GM13976 (cell line): ENCODE data around the gene EEFSEC.

Source experiments
- DNase-seq: peaks from one replicate; pipeline ENCODE4 v3.0.0; 2012; ENCODE audit warnings: low spot score
- CTCF ChIP-seq: IDR thresholded peaks from 2 replicates; pipeline ENCODE4 v1.5.1; 2012; ENCODE audit warnings: borderline replicate concordance, mild to moderate bottlenecking; ENCODE audit not compliant: insufficient read depth; ENCODE audit errors: extremely low read depth, missing control alignments, control extremely low read depth
- in situ Hi-C: fragments of 300-500 bp; cut with MboI; formaldehyde crosslinking; loops from one replicate; pipeline ENCODE4 v1.12.0; 2022; ENCODE audit warnings: low sequenced_read_pairs, mixed read lengths, inconsistent platforms; ENCODE audit not compliant: unreplicated experiment

EEFSEC gene

GRCh38 chr3:128415773-128416577 lies 262.7 kb downstream of the EEFSEC start:
- DNase-seq, result no peak
- no peak for TF ChIP-seq CTCF
- in situ Hi-C loops, result no loop called here

GRCh38 chr3:128416578-128417211 lies 263.4 kb downstream of the EEFSEC start:
- TF ChIP-seq CTCF, result no peak
- DNase-seq, result no peak
- in situ Hi-C loops, result no loop called here

- TF ChIP-seq CTCF, result no peak
- DNase-seq, result no peak
- in situ Hi-C loops, result no loop called here
Observed at GRCh38 chr3:128418900-128419299, 265.6 kb downstream of the EEFSEC start.

GRCh38 chr3:128419311-128419710 lies 266.0 kb downstream of the EEFSEC start:
- in situ Hi-C loops, result no loop called here
- DNase-seq, result no peak
- no peak for TF ChIP-seq CTCF

GRCh38 chr3:128420289-128420688 lies 267.0 kb downstream of the EEFSEC start:
- DNase-seq, result no peak
- TF ChIP-seq CTCF, result no peak
- in situ Hi-C loops, result loop anchor here (10.0 kb wide), 1 partner anchor 75 kb away; the partner anchor contains the start of gene GATA2

GRCh38 chr3:128420720-128421438 lies 267.6 kb downstream of the EEFSEC start:
- DNase-seq, result no peak
- in situ Hi-C loops, result loop anchor here (10.0 kb wide), 1 partner anchor 74 kb away; the partner anchor contains the start of gene GATA2
- no peak for TF ChIP-seq CTCF
